Gastrocnemius medialis (tissue), 4 donors: ENCODE data around the gene UCK2. TPM values are rescaled to one million over a fixed set of nuclear protein-coding genes. Genes with fewer than 3 reads are reported as not detected.
A peak's percentile ranks its signal among the peaks of the same experiment; 100 is the strongest.

Experiments
- ATAC-seq, 2 donors: fragments of 150-250 bp; one replicate each; pipeline ENCODE4 v1.9.1; 2016
- DNase-seq, 2 donors: peaks; one replicate each; pipeline ENCODE4 v3.0.0-alpha.2; 2019
- H3K27ac ChIP-seq, 4 donors: fragments of 200-600 bp; sonication (generic); 1 replicate in 1 of 4; 2 replicates in 3 of 4; pipeline ENCODE4 v1.5.1; 2016 to 2018; ENCODE audit warnings: mild to moderate bottlenecking in 2 of 4, moderate library complexity in 1 of 4
- H3K27me3 ChIP-seq, 3 donors: fragments of 200-600 bp; sonication (generic) in 2 of 3; 1 replicate in 1 of 3; 2 replicates in 2 of 3; pipeline versions ENCODE4 v1.5.1 to v1.6.0; 2016 to 2019; ENCODE audit warnings: mild to moderate bottlenecking in 1 of 3, moderate library complexity in 1 of 3
- H3K36me3 ChIP-seq, 2 donors: fragments of 200-600 bp; sonication (generic) in 1 of 2; one replicate each; pipeline ENCODE4 v1.5.1; 2017 to 2018
- H3K4me1 ChIP-seq, 2 donors: fragments of 200-600 bp; sonication (generic) in 1 of 2; one replicate each; pipeline ENCODE4 v1.5.1; 2016 to 2017; ENCODE audit warnings: mild to moderate bottlenecking in 2 of 2
- H3K4me3 ChIP-seq, 4 donors: fragments of 200-600 bp; sonication (generic) in 3 of 4; 1 replicate in 1 of 4; 2 replicates in 3 of 4; pipeline ENCODE4 v1.5.1; 2016 to 2019; ENCODE audit warnings: mild to moderate bottlenecking in 2 of 4
- H3K9me3 ChIP-seq, 3 donors: fragments of 200-600 bp; sonication (generic) in 2 of 3; 1 replicate in 1 of 3; 2 replicates in 2 of 3; pipeline ENCODE4 v1.5.1; 2016 to 2019
- CTCF ChIP-seq, 5 experiments: fragments of 450-650 bp in 3 of 5; fragments of 200-600 bp in 2 of 5; sonication (generic) in 2 of 5; IDR thresholded peaks in 4 of 5; conservative IDR thresholded peaks in 1 of 5; 1 replicate in 4 of 5; 2 replicates in 1 of 5; pipeline ENCODE4 v1.5.1; 2016 to 2019; ENCODE audit warnings: antibody characterized with exemption in 5 of 5, mild to moderate bottlenecking in 3 of 5, moderate library complexity in 3 of 5
- POLR2A ChIP-seq, 2 donors: fragments of 450-650 bp; IDR thresholded peaks; one replicate each; pipeline ENCODE4 v1.6.1; 2017; ENCODE audit warnings: antibody characterized with exemption in 2 of 2, mild to moderate bottlenecking in 2 of 2, moderate library complexity in 2 of 2
- in situ Hi-C, 4 donors: fragments of 200-750 bp; cut with MboI; loops; one replicate each; pipeline versions ENCODE4 v1.15.0 to v1.8.0; 2017; ENCODE audit warnings: low sequenced_read_pairs in 4 of 4
- intact Hi-C: fragments of 100-400 bp; cut with DNase I; formaldehyde crosslinking; loops from one replicate; pipeline ENCODE4 v1.15.1; 2023; ENCODE audit warnings: low total_unique reads
- total RNA-seq, 4 donors: library from RNA; depleted of rRNA; stranded (reverse); fragments of >200 nt; gene quantifications; one replicate each; pipeline versions ENCODE4 v1.1.0 to v1.2.3, GENCODE V29; 2016

The UCK2 gene
- total RNA-seq, 4 donors from 2014 or later = 14.0 to 32.7 (median 24.1) TPM

GRCh38 chr1:165871311-165872067 lies 44.1 kb downstream of the UCK2 start:
- TF ChIP-seq CTCF (IDR thresholded peaks at IDR 0.05 in 4 of 5, conservative IDR thresholded peaks at IDR 0.05 in 1 of 5) (peak in 1 of 5 experiments; percentile 15), POLR2A (IDR thresholded peaks at IDR 0.05) (no peak)
- DNase-seq (peak in 1 of 2 donors; percentile 25), ATAC-seq (peak in 1 of 2 donors; percentile 24)
- no peak overlapping the region for H3K4me3 ChIP-seq
- peaks cover 6 to 8% of the 10 kb centered on the region in 2 donors for H3K4me1 ChIP-seq
- H3K27ac ChIP-seq = no peak overlapping the region
- in situ Hi-C loops (no loop called here), intact Hi-C loops (no loop called here)
- H3K27me3 ChIP-seq = no peaks in the 10 kb centered on the region
- no peaks in the 10 kb centered on the region for H3K36me3 ChIP-seq
- H3K9me3 ChIP-seq = no peaks in the 10 kb centered on the region

- Histone ChIP-seq H3K36me3 (no peaks in the 10 kb centered on the region), H3K27ac (no peak overlapping the region), H3K4me1 (peaks cover 6 to 8% of the 10 kb centered on the region in 2 donors), H3K4me3 (no peak overlapping the region), H3K9me3 (no peaks in the 10 kb centered on the region), H3K27me3 (no peaks in the 10 kb centered on the region)
- TF ChIP-seq POLR2A (IDR thresholded peaks at IDR 0.05) = no peak
- no peak for TF ChIP-seq CTCF (IDR thresholded peaks at IDR 0.05 in 4 of 5, conservative IDR thresholded peaks at IDR 0.05 in 1 of 5)
- ATAC-seq = no peak
- in situ Hi-C loops (no loop called here), intact Hi-C loops (no loop called here)
- no peak for DNase-seq
Measured at GRCh38 chr1:165873481-165873880, 46.1 kb downstream of the UCK2 start.

- no peak overlapping the region for H3K27ac ChIP-seq
- TF ChIP-seq POLR2A (IDR thresholded peaks at IDR 0.05) (no peak), CTCF (IDR thresholded peaks at IDR 0.05 in 4 of 5, conservative IDR thresholded peaks at IDR 0.05 in 1 of 5) (no peak)
- no peaks in the 10 kb centered on the region for H3K27me3 ChIP-seq
- ATAC-seq (no peak), DNase-seq (no peak)
- H3K9me3 ChIP-seq = no peaks in the 10 kb centered on the region
- H3K4me3 ChIP-seq = no peak overlapping the region
- intact Hi-C loops (no loop called here), in situ Hi-C loops (no loop called here)
- H3K36me3 ChIP-seq = no peaks in the 10 kb centered on the region
- peaks cover 6 to 8% of the 10 kb centered on the region in 2 donors for H3K4me1 ChIP-seq
Measured at GRCh38 chr1:165874643-165875042, 47.2 kb downstream of the UCK2 start.

- DNase-seq = no peak
- ATAC-seq = no peak
- no peaks in the 10 kb centered on the region for H3K27me3 ChIP-seq
- intact Hi-C loops (no loop called here), in situ Hi-C loops (no loop called here)
- H3K27ac ChIP-seq = no peak overlapping the region
- no peak overlapping the region for H3K4me3 ChIP-seq
- H3K4me1 ChIP-seq = peaks cover 6 to 8% of the 10 kb centered on the region in 2 donors
- TF ChIP-seq CTCF (IDR thresholded peaks at IDR 0.05 in 4 of 5, conservative IDR thresholded peaks at IDR 0.05 in 1 of 5) (no peak), POLR2A (IDR thresholded peaks at IDR 0.05) (no peak)
- H3K36me3 ChIP-seq = no peaks in the 10 kb centered on the region
- H3K9me3 ChIP-seq = no peaks in the 10 kb centered on the region
Measured at GRCh38 chr1:165875171-165875570, 47.8 kb downstream of the UCK2 start.
